Hematopoietic multipotent progenitor cell treated with erythropoietin and hydrocortisone succinate and interleukin-3 and kit ligand, for 4 days (in vitro differentiated cells): ENCODE results near the gene SHANK3.

Experiments used
- DNase-seq: peaks from one replicate; pipeline ENCODE4 v3.0.0-alpha.2; 2015

The SHANK3 gene

DNA sequence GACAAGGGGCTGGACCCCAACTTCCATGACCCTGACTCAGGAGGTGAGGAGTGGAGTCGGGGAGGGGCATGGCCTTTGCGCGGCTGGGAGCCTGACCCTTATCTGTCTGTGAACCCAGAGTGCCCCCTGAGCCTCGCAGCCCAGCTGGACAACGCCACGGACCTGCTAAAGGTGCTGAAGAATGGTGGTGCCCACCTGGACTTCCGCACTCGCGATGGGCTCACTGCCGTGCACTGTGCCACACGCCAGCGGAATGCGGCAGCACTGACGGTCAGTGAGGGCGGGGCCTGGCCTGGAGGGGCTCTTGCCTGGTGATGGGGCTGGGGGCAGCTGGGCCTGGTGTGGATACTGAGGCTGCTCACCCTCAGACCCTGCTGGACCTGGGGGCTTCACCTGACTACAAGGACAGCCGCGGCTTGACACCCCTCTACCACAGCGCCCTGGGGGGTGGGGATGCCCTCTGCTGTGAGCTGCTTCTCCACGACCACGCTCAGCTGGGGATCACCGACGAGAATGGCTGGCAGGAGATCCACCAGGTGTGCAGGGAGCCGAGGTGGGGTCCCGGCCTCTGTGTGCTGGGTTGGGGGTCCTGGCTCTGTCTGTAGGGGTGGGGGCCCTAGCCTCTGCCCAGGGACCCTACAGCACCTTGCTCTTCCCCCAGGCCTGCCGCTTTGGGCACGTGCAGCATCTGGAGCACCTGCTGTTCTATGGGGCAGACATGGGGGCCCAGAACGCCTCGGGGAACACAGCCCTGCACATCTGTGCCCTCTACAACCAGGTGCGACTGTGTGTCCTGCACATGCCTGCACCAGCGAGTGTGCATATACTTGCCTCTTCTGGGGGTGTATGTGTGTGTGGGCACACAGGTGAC, 6.3 kb downstream of the SHANK3 start:
- DNase-seq = no peak

DNA sequence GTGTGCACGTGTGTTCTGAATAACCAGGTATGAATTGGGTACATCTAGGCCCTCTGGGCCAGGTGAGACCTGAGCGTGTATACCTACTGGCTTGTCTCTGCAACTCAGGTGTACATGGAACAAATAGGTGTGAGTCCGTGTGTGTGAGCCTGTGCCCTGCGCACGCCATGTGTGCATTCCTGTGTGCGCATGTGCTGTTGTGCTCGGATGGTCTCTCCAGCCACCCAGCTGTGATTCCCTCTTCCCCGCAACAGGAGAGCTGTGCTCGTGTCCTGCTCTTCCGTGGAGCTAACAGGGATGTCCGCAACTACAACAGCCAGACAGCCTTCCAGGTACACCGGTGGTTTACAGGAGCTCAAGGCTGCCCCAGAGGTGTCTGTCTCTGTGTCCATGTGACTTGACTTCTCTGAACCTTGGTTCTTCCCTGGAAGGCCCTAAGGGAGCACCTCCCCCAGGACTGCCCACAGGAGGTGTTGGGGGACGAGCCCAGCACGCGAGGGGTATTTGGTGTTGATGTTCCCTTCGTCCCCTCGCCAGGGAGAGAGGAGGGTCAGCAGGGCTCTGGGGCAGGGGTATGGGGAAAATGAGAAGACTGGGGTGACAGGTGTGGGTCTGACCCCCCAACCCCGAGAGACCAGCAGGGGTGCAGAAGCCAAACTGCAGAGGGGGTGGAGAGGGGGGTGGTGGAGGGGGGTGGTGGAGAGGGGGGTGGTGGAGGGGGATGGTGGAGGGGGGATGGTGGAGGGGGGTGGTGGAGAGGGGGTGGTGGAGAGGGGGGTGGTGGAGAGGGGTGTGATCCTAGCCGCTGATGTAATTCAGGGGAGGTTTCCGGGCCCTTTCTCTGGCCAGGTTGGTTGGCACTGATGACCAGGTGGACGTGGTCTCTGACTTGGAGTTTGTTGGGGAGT, 10.7 kb downstream of the SHANK3 start:
- DNase-seq = no peak

GRCh38 chr22:50683994-50684371, 11.4 kb downstream of the SHANK3 start:
- DNase-seq = no peak

DNA sequence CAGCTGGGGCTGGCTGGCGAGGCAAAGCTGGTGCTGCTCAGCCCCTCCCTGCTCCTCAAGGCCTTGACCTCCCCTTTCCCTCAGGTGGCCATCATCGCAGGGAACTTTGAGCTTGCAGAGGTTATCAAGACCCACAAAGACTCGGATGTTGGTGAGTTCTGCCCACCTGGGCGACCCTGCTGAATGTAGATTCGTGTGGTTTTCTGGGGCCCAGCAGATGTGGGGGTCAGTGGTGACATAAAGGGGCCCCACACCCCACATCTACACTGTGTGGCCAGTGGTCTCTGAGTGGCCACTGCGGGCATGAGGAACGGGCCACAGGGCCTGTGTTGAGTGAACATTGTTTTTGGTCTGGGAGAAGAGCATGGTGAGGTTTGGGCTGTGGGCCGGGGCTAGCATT, 11.9 kb downstream of the SHANK3 start:
- DNase-seq = no peak

GRCh38 chr22:50684986-50685385, 12.4 kb downstream of the SHANK3 start:
- DNase-seq = no peak

- DNase-seq = no peak
Measured at GRCh38 chr22:50686794-50687193, 14.2 kb downstream of the SHANK3 start.

DNA sequence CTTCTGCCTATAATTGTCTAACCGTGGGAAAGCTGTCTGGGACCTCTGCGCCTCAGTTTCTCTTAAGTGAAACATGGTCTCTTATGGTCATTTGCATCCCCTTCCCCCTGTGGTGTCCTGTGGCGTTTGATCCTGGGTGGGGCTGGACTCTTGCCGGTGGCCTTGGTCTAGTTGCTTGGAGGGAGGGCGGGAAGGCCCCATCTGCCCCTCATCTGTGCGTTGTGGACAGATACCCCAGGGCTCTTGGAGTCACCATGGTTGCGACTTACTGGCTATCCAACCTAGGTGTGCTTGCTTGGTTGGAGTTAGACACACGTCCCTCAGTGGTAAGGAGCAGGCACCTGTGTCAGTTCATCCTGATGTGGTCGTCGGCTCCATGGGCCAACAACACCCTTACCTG, 15.2 kb downstream of the SHANK3 start:
- no peak for DNase-seq

GRCh38 chr22:50688448-50688847, 15.8 kb downstream of the SHANK3 start:
- no peak for DNase-seq

DNA sequence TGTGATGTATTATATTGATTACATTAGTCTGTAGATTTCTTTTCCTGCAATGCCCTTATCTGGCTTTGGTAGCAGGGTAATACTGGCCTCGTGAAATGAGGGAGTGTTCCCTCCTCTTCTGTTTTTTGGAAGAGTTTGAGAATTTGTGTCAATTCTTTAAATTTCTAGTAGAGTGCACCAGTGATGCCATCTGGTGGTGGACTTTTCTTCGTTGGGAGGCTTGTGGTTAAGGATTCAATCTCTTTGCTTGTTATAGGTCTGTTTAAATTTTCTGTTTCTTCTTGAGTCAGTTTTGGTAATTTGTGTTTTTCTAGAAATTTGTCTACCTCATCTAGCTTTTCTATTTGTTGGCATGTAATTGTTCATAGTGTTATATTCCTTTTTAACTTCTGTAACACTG, 18.9 kb downstream of the SHANK3 start:
- DNase-seq = peak; percentile 80

GRCh38 chr22:50693462-50693861, 20.8 kb downstream of the SHANK3 start:
- DNase-seq = no peak

DNA sequence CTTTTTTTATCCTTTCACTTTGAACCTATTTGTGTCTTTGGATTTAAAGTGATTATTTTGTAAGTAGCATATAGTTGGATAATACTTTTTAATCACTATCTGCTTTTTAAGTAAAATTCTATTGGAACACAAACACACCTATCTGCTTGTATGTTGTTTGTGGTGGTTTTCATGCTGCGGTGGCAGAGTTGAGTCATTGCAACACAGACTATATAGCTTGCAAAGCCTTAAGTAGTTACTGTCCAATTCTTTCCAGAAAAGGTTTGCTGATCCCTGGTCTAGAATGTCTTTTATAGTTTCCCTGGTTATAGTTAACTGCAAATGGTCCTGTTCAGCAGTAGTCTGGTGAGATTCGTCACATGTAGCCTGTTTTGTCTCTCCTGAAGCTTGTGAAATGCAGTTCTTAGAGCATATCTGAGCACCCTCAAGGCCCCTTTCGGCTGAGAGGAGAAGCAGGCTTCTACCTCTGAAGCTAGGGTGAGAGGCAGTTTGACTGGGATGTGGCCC, 21.5 kb downstream of the SHANK3 start:
- peak; percentile 27 for DNase-seq

DNA sequence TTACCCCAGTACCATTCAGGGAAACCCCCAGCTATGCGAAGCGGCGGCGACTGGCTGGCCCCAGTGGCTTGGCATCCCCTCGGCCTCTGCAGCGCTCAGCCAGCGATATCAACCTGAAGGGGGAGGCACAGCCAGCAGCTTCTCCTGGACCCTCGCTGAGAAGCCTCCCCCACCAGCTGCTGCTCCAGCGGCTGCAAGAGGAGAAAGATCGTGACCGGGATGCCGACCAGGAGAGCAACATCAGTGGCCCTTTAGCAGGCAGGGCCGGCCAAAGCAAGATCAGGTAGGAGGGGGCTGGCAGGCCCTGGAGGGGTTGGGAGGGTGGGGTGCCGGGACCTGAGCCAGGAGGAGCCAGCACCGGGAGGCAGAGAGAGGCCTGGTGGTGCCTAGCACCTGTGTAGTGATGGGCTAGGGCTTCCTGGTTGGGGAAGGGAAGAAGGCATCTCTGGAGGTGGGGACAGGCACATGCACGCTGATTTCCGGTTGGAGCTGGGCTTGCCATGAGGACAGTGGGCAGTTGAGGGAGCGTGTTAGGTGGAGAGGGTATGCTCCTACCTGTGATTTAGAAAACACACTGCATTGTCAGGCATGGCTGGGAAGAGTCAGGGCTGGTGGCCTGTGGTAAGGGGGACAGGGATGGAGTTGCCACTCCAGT, 22.3 kb downstream of the SHANK3 start:
- DNase-seq = no peak

DNA sequence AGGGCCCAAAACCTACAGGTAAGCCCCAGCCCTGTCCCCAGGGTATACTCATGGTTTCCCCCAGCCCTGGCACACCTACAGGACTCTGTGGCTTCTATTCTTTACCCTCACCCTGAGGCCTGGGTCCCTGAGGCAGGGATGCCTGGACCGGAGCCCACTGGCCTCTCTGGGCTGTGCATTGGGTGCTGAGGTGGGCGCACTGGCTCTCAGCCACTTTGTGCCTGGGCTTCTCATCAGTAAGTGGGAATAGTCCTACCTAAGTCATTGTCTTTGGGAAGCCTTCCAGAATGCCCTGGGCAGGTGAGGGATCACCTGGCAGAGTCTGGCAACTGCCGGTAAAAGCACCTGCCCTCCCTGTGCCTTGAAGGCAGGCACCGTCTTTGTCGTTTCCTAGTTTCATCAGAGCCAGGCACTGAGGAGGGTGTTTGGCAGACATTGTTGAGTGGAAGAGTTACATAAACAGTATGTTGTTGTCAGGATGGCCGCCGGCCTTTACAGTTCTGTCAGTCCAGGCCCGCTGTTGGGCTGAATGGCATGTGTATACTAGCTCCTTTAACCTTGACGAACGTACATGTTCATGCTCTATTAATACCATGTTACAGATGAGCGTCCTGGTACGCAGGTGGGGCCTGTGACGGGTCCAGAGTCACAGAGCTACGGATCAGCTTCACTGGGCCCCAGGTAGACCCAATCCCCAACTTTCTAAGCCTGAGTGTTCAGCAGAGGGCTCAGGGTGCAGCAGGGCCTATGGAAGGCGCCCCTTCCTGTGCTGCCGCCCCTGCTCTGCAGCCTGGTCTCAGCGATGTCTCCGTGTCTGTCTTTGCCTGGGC, 23.0 kb downstream of the SHANK3 start:
- no peak for DNase-seq

DNA sequence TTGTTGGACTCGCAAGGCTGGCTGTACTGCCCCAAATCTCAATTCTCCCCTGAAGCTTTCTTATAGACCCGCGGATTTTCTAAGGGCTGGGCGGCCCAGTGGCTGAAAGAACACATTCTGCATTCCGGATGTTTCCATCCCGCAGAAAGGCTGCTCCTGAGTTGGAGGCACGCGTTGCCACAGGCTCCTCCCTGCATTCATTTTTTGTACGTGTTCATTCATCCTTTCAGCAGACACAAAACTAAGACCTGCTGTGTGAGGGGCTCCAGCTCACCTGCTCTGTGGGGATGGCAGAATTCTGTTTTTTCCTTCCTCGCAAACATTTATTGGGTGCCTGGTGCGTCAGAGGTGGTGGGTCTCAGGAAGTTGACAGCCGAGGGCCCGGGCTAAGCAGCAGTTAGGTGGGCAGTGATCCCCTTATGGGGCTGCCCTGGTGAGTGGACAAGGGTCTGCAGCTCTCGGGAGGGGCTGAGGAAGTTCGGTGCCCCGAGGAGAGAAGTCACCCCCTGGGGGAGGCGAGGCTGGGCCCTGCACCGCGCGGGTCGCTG, 23.7 kb downstream of the SHANK3 start:
- DNase-seq = no peak

- DNase-seq = no peak
Measured at GRCh38 chr22:50696799-50697561, 24.4 kb downstream of the SHANK3 start.

- DNase-seq = no peak
Measured at GRCh38 chr22:50697667-50698506, 25.3 kb downstream of the SHANK3 start.

GRCh38 chr22:50698546-50698945, 25.9 kb downstream of the SHANK3 start:
- no peak for DNase-seq

DNA sequence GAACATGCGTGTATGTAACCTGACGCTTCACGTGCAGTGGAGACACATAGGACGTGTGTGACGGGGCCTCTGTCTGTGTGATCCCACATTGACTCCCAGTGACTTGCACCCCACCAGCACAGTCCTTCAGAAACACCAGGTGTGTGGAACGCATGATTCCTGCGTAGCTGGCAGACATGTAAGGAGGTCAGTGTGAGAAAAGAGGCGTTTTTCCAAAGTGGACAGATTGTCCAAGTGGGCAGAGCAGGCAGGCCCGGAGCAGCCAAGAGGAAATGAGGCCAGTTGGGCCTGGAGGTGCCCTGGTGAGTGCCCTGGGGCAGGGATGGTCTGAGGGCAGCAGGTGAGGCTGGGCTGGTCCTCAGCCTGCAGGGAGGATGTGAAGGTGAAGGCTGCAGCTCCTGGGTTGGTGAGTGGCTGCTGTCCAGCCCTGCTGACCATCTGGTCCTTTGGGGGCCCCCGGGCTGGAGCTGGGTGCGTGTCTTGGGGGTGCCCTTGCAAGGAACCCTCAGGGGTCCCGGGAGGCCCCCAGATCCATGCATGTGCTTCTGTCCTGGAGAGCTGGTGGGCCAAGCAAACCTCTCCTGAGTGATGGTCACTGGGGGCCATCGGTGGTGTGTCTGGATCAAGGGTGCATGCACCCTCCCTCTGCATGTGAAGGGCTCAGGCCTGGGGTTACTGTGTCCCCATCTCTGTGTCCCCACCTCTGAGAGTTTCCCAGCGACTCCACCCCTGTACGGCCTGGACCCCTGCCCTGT, 26.6 kb downstream of the SHANK3 start:
- DNase-seq = no peak

GRCh38 chr22:50699756-50700386, 27.2 kb downstream of the SHANK3 start:
- no peak for DNase-seq
